Parathyroid adenoma (tissue), 2 donors: ENCODE results near the gene WDFY2.
"Not testable (repeated sequence)": the region's sequence is repeated elsewhere in the genome, so short reads cannot be mapped to it uniquely, and the experiment has no call there.

Source experiments
- H2AFZ ChIP-seq: fragments of 300-600 bp; sonication (generic); one replicate; pipeline ENCODE4 v1.7.0; 2017; ENCODE audit warnings: antibody characterized with exemption, mild to moderate bottlenecking
- H3K27ac ChIP-seq: fragments of 300-600 bp; sonication (generic); one replicate; pipeline ENCODE4 v1.7.0; 2017
- H3K27me3 ChIP-seq: fragments of 300-600 bp; sonication (generic); one replicate; pipeline ENCODE4 v1.7.0; 2017; ENCODE audit warnings: low read length; ENCODE audit not compliant: control insufficient read depth, insufficient read depth
- H3K36me3 ChIP-seq: fragments of 300-600 bp; sonication (generic); one replicate; pipeline ENCODE4 v1.7.0; 2017; ENCODE audit warnings: low read length; ENCODE audit not compliant: control insufficient read depth, insufficient read depth
- H3K4me1 ChIP-seq: fragments of 300-600 bp; sonication (generic); one replicate; pipeline ENCODE4 v1.7.0; 2017; ENCODE audit warnings: control low read depth
- H3K4me2 ChIP-seq: fragments of 300-600 bp; sonication (generic); one replicate; pipeline ENCODE4 v1.7.0; 2017; ENCODE audit warnings: low read length
- H3K4me3 ChIP-seq: fragments of 300-600 bp; sonication (generic); one replicate; pipeline ENCODE4 v1.7.0; 2017; ENCODE audit warnings: low read depth, low read length
- H3K79me2 ChIP-seq: fragments of 300-600 bp; sonication (generic); one replicate; pipeline ENCODE4 v1.7.0; 2017; ENCODE audit warnings: control low read depth
- H3K9ac ChIP-seq: fragments of 300-600 bp; sonication (generic); one replicate; pipeline ENCODE4 v1.7.0; 2017; ENCODE audit warnings: mild to moderate bottlenecking
- H3K9me3 ChIP-seq: fragments of 300-600 bp; sonication (generic); one replicate; pipeline ENCODE4 v1.7.0; 2017; ENCODE audit warnings: low read length; ENCODE audit not compliant: control insufficient read depth
- CTCF ChIP-seq: fragments of 300-600 bp; sonication (generic); IDR thresholded peaks from one replicate; pipeline ENCODE4 v1.7.0; 2017; ENCODE audit warnings: antibody characterized with exemption, mild to moderate bottlenecking
- donor health status: primary hyperparathyroidism.

The WDFY2 gene

GRCh38 chr13:51636349-51636890 is 52.2 kb downstream of the WDFY2 start:
- H3K27ac ChIP-seq: no peak overlapping the region
- H3K27me3 ChIP-seq: no peaks in the 10 kb centered on the region
- H3K4me2 ChIP-seq: peak overlapping the region; percentile 23
- no peak for TF ChIP-seq CTCF
- H3K4me1 ChIP-seq: peaks cover 7% of the 10 kb centered on the region
- no peak overlapping the region for H3K4me3 ChIP-seq
- no peaks in the 10 kb centered on the region for H3K36me3 ChIP-seq
- H2AFZ ChIP-seq: no peak overlapping the region
- H3K79me2 ChIP-seq: peaks cover 10% of the 10 kb centered on the region
- no peak overlapping the region for H3K9ac ChIP-seq
- H3K9me3 ChIP-seq: no peaks in the 10 kb centered on the region

GRCh38 chr13:51637852-51638215 is 53.6 kb downstream of the WDFY2 start:
- Histone ChIP-seq H3K27ac (no peak overlapping the region), H3K4me1 (peaks cover 7% of the 10 kb centered on the region)

GRCh38 chr13:51638216-51638871 is 54.1 kb downstream of the WDFY2 start:
- no peaks in the 10 kb centered on the region for H3K36me3 ChIP-seq
- no peak overlapping the region for H2AFZ ChIP-seq
- no peaks in the 10 kb centered on the region for H3K27me3 ChIP-seq
- no peak overlapping the region for H3K4me3 ChIP-seq
- H3K4me2 ChIP-seq: no peak overlapping the region
- H3K9ac ChIP-seq: no peak overlapping the region
- H3K4me1 ChIP-seq: peaks cover 7% of the 10 kb centered on the region
- no peak overlapping the region for H3K27ac ChIP-seq
- peaks cover 12% of the 10 kb centered on the region for H3K79me2 ChIP-seq
- H3K9me3 ChIP-seq: no peaks in the 10 kb centered on the region
- TF ChIP-seq CTCF: no peak

More at GRCh38 chr13:51637852-51638215, 53.6 kb downstream of the WDFY2 start:
- H3K79me2 ChIP-seq: peaks cover 12% of the 10 kb centered on the region
- H3K9ac ChIP-seq: no peak overlapping the region
- no peaks in the 10 kb centered on the region for H3K36me3 ChIP-seq
- no peak overlapping the region for H3K4me3 ChIP-seq
- H3K27me3 ChIP-seq: no peaks in the 10 kb centered on the region
- H2AFZ ChIP-seq: no peak overlapping the region
- no peaks in the 10 kb centered on the region for H3K9me3 ChIP-seq
- no peak overlapping the region for H3K4me2 ChIP-seq
- TF ChIP-seq CTCF: no peak

- H3K4me1 ChIP-seq: peaks cover 10% of the 10 kb centered on the region
- H3K4me2 ChIP-seq: no peak overlapping the region
- no peak overlapping the region for H3K9ac ChIP-seq
- H2AFZ ChIP-seq: no peak overlapping the region
- TF ChIP-seq CTCF: no peak
- H3K4me3 ChIP-seq: no peak overlapping the region
- H3K9me3 ChIP-seq: no peaks in the 10 kb centered on the region
- peaks cover 16% of the 10 kb centered on the region for H3K79me2 ChIP-seq
- H3K36me3 ChIP-seq: no peaks in the 10 kb centered on the region
- H3K27ac ChIP-seq: no peak overlapping the region
- H3K27me3 ChIP-seq: no peaks in the 10 kb centered on the region
These were observed 54.9 kb downstream of the WDFY2 start for GRCh38 chr13:51639171-51639570.

GRCh38 chr13:51640696-51641095 is 56.4 kb downstream of the WDFY2 start:
- H3K9me3 ChIP-seq, H3K27me3 ChIP-seq, H2AFZ ChIP-seq, H3K27ac ChIP-seq, H3K4me3 ChIP-seq, H3K9ac ChIP-seq, H3K4me2 ChIP-seq, H3K36me3 ChIP-seq: not testable (repeated sequence)
- Histone ChIP-seq H3K4me1 (peaks cover 13% of the 10 kb centered on the region), H3K79me2 (peaks cover 25% of the 10 kb centered on the region)
